Measurements from ENCODE around the gene GPR22.

Gene GPR22

GRCh38 chr7:107505997-107506673 lies 36.3 kb downstream of the GPR22 start:
- FAIRE-seq, result no peak
- TF ChIP-seq POLR2AphosphoS5 (IDR thresholded peaks at IDR 0.05; ENCODE audit: low read depth, low read length) (no peak), TAF1 (IDR thresholded peaks at IDR 0.05; ENCODE audit: borderline replicate concordance, low read depth, low read length) (no peak), POLR2A (IDR thresholded peaks at IDR 0.05; ENCODE audit: low read depth, low read length) (no peak)
- DNase-seq (ENCODE audit: insufficient read length), result no peak

- TF ChIP-seq TAF1 (IDR thresholded peaks at IDR 0.05; ENCODE audit: borderline replicate concordance, low read depth, low read length) (no peak), POLR2A (IDR thresholded peaks at IDR 0.05; ENCODE audit: low read depth, low read length) (no peak), POLR2AphosphoS5 (IDR thresholded peaks at IDR 0.05; ENCODE audit: low read depth, low read length) (no peak)
- DNase-seq (ENCODE audit: insufficient read length) (no peak), FAIRE-seq (no peak)
Observed at GRCh38 chr7:107506674-107507339, 37.0 kb downstream of the GPR22 start.
